OCI-M1 (cell line): ENCODE results near the gene XIST.
"Not testable (repeated sequence)": the region's sequence is repeated elsewhere in the genome, so short reads cannot be mapped to it uniquely, and the experiment has no call there.

Source experiments
- DNase-seq: peaks from one replicate; lab custom pipeline; 2025; lab: John Stamatoyannopoulos, UW

Gene XIST

GRCh38 chrX:73852467-73852866, at the start of gene XIST:
XIST (minus strand) TSS chrX:73852714.
- no peak for DNase-seq

DNA sequence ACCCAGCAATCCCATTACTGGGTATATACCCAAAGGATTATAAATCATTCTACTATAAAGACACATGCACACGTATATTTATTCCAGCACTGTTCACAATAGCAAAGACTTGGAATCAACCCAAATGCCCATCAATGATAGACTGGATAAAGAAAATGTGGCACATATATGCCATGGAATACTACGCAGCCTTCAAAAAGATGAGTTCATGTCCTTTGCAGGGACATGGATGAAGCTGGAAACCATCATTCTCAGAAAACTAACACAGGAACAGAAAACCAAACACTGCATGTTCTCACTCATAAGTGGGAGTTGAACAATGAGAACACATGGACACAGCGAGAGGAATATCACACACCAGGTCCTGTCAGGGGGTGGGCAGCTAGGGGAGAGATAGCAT, 45.8 kb upstream of the XIST start:
- not testable (repeated sequence) for DNase-seq

DNA sequence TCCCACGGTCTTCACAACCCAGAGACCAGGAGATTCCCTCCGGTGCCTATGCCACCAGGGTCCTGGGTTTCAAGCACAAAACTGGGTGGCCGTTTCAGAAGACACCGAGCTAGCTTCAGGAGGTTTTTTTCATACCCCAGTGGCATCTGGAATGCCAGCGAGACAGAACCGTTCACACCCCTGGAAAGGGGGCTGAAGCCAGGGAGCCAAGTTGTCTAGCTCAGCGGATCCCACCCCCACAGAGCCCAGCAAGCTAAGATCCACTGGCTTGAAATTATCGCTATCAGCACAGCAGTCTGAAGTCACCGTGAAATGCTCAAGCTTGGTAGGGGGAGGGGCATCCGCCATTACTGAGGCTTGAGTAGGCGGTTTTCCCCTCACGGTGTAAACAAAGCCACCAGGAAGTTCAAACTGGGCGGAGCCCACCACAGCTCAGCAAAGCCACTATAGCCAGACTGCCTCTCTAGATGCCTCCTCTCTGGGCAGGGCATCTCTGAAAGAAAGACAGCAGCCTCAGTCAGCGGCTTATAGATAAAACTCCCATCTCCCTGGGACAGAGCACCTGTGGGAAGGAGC, 40.1 kb upstream of the XIST start:
- DNase-seq: not testable (repeated sequence)

- not testable (repeated sequence) for DNase-seq
Measured at GRCh38 chrX:73882260-73882659, 29.7 kb upstream of the XIST start.

DNA sequence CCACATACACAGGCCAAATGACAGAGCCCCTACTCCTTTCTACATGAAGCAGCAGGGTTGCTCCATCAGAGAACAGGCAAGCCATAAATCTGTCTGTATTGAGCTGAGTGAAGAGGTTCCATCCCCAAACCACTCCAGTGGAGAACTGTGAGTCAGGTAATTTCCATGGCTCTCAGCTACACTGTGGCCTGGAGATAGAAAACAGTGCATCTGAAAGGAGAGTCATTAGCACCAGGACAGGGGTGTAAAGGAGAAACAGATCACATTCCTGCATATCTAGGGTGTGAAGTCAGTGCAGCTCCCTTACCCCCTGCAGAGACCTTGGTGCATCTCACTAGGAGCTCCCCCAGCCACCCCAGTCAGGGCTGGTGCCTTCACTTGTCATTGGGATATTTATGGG, 25.2 kb upstream of the XIST start:
- no peak for DNase-seq

DNA sequence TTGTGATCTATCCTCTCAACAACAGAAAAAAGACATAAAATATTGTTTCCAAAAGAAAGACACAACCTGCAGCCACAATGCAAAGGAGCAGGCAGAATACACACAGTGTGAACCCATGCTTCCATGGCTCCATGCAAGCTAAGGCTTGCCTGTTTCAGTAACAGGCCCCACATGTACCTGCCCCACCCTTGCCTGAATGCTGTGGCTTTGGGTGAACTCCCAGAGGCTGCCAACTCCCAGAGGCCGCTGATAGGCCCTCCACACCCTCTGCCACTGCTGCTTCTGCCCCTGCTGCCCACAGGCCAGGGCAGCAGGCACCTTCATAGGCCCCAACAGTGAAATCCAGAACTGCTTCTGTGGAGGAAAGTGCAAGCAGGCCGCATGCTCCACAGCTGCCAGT, 24.4 kb upstream of the XIST start:
- DNase-seq: no peak

- no peak for DNase-seq
Measured at GRCh38 chrX:73868916-73869315, 16.4 kb upstream of the XIST start.

DNA sequence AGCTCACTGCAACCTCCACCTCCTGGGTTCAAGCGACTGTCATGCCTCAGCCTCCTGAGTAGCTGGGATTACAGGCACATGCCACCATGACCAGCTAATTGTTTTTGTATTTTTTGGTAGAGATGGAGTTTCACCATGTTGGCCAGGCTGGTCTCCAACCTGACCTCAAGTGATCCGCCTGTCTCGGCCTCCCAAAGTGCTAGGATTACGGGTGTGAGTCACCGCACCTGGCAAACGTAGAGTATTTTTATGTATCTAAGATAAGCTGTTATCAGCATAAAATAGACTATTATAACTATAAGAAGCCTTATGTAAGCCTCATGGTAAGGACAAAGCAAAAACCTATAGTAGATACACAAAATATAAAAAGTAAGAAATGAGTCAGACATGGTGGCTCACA, 14.6 kb upstream of the XIST start:
- DNase-seq: no peak

- no peak for DNase-seq
Measured at GRCh38 chrX:73863852-73864251, 11.3 kb upstream of the XIST start.

DNA sequence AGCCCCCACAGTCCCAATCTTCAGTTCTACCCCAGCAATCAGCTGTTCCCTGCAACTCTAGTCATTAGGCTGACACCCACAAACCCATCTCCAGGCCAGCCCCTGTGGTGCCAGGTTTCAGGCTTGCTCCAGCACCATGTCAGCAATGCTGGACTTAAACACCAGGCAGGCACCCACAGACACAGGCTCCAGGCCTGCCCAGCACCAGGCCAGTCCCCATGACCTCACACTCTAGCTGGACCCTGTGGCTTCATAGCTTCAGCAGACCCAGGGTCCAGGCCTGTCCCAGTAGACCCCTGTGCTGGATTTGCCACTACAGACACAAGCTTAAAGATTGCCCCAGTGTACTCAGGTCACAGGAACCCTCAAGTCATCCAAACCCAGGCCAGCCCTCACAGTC, 10.8 kb upstream of the XIST start:
- no peak for DNase-seq

GRCh38 chrX:73859622-73860021, 7.1 kb upstream of the XIST start:
- peak; percentile 1 for DNase-seq

DNA sequence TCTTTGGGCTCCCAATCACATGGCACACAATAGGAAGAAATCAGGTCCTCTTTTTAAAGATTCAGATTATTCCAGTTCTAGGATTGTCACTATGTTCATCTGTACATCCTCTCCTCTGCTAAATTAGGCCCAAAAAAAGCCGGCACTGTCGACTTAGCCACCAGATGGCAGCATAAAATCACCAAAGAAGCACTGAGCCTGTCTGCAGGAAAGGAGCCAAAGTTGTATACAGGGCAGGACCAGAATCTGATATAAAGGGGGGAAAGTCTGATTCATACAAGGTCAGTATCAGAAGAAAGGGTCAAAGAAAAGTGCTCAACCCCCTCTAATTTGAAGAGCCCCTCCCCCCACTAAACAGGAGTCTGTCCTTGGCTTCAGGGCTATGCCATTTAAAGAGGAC, 3.0 kb upstream of the XIST start:
- DNase-seq: peak; percentile 74

- no peak for DNase-seq
Measured at GRCh38 chrX:73852022-73852421, 492 bp downstream of the XIST start.

DNA sequence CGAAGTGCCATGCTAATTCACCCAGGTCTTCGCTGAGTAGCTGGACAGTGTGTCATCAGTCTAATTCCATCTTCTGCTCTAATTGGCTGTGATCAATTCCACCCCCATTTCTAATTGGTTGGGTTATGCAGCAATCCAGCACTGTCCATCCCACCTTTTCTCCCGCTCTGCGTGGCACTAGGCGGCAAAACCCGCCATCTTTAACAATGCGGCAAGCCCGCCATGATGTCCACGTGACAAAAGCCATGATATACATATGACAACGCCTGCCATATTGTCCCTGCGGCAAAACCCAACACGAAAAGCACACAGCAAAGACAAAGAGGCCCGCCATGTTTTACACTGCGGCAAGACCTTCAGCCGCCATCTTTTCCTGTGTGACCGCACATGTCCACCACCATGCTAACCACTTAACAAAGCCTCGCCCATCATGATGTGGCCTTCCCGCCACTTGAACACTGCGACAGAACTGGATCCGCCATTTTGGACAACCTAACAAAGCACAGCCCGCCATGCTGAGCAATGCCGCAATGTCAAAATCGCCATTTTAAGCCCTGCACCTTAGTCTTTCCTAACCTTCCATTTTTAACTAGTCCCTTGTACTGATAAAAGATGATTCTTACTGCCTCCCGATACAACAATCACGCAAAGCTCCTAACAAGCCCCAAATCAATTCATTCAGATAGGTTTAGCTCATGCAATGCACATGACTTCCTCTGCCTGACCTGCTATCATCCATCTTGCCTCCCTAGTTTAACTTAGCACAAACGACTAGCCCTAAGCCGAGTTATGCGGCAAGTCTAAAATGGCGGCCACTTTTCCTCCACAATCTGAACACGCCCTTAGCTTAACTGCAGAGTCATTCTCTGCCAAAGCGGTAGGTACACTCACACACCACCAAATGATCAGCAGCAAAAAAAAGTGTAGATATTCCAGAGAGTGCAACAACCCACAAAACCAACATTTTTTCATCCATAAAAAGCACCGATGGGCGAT, 1.2 kb downstream of the XIST start:
- no peak for DNase-seq

DNA sequence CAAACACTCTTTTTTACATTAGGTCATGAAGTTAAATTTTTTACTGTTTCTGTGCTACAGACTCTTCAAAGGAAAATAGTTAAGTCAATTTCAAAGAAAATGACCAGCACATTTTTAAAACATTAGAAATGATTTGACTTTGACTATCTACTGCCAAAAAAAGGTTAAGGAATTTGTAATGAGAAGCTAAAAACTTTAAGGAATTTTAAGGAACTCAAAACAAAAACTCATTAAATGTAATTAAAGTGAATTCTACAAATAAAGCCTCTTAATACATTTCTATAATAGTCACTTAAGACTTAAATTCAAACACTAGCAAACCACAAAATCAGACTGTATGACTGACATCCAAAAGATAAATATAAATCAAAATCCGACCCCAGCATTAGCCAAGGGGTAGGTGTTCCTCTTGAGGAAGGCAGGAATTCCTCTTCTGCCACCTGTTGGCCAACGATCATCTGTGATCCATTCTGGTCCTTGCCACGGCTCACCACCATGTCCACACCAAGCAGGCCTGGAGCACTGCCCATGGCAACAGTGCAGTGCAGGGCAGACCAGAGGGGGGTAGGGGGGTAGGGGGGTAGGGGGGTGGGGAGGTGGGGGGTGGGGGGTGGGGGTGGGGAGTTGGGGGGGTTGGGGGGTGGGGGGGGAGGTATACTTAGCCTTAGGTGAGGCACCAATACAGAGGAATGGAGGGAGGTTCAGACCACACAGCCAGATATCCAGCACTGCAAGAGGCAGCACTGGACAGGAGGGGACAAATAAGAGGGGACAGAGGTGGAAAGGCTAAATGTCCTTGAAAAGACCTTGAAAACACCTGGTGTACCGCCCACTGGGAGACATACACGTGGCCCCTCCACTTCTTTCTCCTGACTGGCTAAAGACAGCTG, 2.1 kb downstream of the XIST start:
- peak; percentile 13 for DNase-seq

GRCh38 chrX:73849073-73849472, 3.4 kb downstream of the XIST start:
- no peak for DNase-seq

GRCh38 chrX:73847991-73848390, 4.5 kb downstream of the XIST start:
- no peak for DNase-seq

DNA sequence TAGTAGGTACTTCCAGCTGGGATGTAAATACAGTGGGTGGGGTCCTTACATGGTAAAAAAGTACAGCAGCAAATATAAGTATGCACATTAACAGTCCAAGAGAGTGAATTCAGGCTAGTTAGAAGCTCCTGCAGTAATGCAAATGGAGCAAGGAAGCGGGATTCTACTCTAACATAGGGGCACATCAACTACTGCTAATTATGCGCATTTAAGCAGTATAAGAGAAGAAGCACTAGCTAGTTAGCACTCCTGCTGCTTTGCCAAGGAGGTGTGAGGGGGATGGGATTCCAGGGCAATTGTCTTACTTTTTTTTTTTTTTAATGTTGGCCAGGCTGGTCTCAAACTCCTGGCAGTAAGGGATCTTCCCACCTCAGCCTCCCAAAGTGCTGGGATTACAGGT, 5.4 kb downstream of the XIST start:
- DNase-seq: no peak

GRCh38 chrX:73842541-73843234, 9.8 kb downstream of the XIST start:
- no peak for DNase-seq

- no peak for DNase-seq
Measured at GRCh38 chrX:73841337-73841736, 11.2 kb downstream of the XIST start.

GRCh38 chrX:73840120-73840924, 12.2 kb downstream of the XIST start:
- no peak for DNase-seq
